Body of pancreas (tissue), 4 donors: ENCODE measurements around the gene OTOG.

Experiments
- POLR2A ChIP-seq, 3 donors: fragments of 450-650 bp; IDR thresholded peaks; one replicate each; pipeline ENCODE4 v1.6.1; 2016; ENCODE audit warnings: antibody characterized with exemption in 3 of 3, mild to moderate bottlenecking in 2 of 3
- TF ChIP-seq, protein P1 (sequence below), 7 experiments: fragments of 450-650 bp in 4 of 7; fragments of 200-600 bp in 3 of 7; sonication (generic) in 3 of 7; IDR thresholded peaks; one replicate each; pipeline ENCODE4 v1.5.1; 2016 to 2019; ENCODE audit warnings: antibody characterized with exemption in 7 of 7

DNA sequence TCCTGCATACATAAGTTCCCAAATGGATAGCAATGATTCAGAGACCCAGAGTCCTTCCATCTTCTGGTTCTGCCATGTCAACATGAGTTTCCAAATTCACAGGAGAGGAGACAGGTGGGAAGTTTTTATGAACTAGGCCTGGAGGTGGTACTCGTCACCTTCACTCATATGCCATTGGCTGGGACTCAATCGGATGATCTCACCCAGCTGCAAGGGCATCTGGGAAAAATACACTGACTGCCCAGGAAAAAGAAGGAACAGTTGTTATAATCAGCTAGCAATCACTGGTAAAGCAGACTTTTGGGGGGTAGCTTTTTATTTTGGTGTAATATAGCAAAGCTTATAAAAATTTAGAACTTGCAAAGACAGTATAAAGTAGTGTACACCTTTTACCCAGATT lies 83.9 kb downstream of the OTOG start:
- TF ChIP-seq, protein P1, sequence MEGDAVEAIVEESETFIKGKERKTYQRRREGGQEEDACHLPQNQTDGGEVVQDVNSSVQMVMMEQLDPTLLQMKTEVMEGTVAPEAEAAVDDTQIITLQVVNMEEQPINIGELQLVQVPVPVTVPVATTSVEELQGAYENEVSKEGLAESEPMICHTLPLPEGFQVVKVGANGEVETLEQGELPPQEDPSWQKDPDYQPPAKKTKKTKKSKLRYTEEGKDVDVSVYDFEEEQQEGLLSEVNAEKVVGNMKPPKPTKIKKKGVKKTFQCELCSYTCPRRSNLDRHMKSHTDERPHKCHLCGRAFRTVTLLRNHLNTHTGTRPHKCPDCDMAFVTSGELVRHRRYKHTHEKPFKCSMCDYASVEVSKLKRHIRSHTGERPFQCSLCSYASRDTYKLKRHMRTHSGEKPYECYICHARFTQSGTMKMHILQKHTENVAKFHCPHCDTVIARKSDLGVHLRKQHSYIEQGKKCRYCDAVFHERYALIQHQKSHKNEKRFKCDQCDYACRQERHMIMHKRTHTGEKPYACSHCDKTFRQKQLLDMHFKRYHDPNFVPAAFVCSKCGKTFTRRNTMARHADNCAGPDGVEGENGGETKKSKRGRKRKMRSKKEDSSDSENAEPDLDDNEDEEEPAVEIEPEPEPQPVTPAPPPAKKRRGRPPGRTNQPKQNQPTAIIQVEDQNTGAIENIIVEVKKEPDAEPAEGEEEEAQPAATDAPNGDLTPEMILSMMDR (IDR thresholded peaks at IDR 0.05), result no peak
- no peak for TF ChIP-seq POLR2A (IDR thresholded peaks at IDR 0.05)
